Stimulated activated CD8-positive, alpha-beta memory T cell treated with anti-CD3 and anti-CD28 coated beads, Interleukin-7, amount 100 ng/mL, for 48 hours (primary cell): ENCODE measurements around the gene MAPRE2.

Experiments
- DNase-seq, 2 donors: peaks; one replicate each; pipeline ENCODE4 v3.0.0-alpha.2; 2020; ENCODE audit warnings: low read depth in 1 of 2; ENCODE audit errors: extremely low read depth in 1 of 2

Gene MAPRE2

DNA sequence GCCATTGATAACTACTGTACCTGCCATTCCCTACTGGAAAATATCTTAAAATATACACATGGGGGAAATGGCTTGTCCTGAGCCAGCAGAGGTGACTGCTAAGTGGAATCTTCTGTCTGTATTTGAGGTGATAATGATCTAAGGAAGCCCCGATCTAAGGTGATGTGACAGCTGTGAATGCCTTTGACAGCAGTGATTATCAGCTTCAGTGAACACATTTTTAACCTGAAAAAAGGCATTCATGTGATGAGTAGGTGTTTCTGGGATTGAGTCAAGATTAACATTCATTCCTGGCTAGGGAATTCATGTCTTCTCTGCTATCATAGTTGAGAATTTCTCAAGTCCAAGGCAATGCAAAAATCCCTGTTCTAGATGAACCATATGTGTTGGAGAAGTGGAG, 9.1 kb upstream of the MAPRE2 start:
- no peak for DNase-seq

GRCh38 chr18:35038029-35038428, 3.2 kb upstream of the MAPRE2 start:
- no peak for DNase-seq

- DNase-seq, result no peak
Measured at GRCh38 chr18:35038881-35039491, 2.2 kb upstream of the MAPRE2 start.

GRCh38 chr18:35040638-35040987, 600 bp upstream of the MAPRE2 start:
- DNase-seq, result no peak

DNA sequence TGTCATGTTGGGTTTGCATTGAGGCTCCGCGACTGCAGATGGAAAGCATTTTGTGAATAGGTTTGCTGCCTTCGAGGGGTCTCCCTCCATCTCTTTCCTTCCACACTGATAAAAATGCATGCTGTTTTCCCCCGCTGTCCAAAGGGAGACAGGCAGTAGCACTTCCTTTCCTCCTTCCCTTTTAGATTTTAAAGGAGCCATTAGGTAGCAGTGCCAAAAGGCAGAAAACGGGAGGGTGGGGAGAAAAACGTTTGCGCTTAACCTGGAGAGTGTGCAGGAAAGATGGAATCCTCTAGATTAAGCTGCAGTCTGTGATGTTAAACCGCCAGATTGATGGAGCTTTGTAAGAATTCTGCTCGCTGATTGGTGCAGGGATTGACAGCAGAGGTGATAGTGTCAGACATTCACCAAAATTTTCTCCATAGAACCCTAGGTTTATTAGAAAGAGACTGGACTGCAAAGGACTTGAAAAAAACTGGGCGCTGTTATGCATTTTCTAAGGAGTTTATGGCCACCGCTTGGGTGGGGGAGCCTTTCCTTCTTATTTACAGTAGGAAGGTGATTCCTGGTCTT, 688 bp downstream of the MAPRE2 start:
- DNase-seq, result no peak

DNA sequence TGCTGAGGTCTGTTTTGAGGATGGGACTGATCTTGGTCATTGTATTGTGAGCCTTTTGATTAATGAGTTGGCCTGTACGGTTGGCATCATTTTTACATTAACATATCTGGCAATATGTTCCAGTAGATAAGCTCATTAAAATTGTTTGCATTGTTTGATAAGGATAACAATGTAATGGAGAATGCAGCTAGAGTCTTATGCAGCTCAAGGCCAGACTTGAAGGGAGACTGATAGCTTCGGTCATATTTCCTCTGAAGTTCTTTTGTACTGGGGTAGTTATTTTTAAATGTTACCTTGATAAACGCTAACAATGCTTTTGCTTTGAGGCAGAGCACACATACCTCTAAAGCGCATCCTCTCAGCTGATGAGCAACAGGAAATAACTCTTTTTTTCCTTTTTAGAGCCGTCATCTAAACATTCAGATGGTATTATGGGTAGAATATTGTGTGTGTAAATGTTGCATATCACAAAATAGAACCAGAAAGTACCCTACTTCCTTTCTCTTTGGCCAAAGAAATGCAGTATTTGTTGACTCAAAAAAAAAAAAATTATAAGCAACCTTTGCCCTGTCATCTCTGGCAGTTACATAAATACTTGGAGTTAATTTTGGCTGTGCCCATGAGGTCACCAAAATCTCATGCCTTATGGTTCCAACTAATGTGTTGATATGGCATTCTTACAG, 1.3 kb downstream of the MAPRE2 start:
- no peak for DNase-seq

DNA sequence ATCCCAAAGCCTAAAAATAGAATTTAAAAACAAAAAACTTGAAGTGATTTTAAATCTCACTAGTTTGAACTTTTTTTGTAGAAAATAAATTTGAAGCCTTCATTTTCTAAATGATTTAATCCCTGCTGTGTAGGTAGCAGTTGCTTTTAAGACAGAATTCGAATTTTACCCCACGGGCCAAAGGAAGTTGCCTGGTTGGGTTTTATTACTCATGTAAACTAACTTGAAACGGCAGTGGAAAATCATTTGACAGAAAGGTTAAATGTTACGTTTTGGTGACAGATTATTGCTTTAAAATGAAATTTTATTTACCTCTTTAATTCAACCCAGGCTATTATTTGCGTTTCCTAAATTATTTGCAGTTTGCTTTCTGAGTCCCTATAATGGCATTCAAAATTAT, 2.0 kb downstream of the MAPRE2 start:
- no peak for DNase-seq

- DNase-seq, result no peak
Measured at GRCh38 chr18:35045121-35045520, 3.9 kb downstream of the MAPRE2 start.

DNA sequence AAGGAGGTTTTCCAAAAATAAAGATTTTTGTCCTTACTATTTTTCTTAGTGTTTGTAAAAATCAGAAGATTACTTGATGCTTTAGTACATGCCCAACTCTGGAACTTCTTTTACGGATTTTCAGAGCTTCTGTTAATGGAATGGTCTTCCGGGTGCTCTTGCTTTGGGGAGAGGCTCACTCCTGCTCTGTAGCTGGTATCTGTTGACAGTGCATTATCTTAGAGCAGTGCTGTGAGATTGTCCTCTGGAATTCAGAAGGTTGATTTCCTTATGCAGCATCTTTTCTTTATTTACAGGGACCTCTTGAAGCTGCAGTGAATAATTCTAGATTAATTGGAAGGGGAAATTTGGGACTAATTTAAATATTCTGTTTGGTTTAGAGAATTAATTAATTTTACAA, 4.6 kb downstream of the MAPRE2 start:
- no peak for DNase-seq

DNA sequence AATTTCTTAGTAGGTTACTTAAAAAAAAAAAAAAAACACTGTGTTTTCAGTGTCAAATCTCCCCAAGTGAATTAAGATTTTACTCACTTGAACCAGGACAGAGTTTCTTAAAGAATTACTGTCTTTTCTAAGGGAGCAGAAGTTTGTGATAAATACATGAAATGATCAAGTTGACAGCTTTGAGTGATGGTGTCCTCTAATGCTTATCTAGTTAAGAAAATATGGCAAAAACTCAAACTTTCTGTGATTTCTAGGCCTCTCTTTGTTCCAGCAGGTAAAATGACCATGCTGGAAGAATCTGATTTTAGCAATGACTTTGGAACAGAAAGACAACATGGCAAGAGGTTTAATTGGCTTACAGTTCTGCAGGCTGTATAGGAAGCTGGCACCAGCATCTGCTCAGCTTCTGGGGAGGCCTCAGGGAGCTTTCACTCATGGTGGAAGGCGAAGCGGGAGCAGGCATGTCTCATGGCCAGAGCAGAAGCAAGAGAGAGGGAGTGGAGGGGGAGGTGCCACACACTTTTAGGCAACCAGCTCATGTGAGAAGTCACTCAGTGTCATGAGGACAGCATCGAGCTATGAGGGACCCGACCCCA, 6.6 kb downstream of the MAPRE2 start:
- no peak for DNase-seq

DNA sequence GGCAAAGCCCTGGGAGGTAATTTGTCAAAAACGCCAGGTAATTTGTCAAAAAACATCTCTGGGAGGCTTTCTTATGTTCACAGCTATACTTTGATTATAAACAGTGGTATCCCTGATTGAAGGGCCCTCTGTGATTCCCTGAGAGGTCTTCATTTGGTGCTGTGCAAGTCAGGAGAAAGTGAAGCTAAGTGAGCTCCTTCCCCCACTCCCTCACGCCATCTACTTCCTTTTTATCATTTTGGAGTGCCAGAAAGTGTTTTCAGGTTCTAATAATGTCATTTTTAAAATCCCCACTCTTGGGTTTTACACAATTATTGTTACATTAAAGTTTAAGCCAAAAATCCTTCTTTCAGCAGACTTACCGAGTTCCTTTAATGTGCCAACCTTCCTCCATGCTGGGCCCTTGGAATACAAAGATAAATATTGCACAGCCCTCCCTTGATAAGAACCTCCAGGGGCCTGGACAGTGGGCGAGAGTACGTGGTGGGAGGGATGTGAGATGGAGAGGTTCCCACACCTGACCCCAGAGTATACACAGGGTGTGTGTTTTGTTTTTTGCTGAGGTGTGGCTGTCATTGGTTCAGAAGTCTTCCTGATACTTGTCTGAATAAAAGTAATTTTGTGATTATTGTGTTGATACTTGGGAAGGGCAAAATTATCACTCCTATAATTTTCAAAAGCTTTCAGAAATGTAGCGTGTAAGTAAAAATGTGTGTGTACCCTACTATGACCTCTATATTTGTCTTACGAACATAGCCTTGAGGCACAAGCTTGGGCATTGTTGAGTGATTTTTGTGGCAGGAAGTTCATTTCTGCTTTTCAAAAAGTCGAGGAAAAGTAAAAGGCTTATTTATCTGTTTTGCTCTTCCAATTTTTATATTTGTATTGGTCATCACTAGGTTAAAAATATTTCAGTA, 8.2 kb downstream of the MAPRE2 start:
- DNase-seq, result no peak

DNA sequence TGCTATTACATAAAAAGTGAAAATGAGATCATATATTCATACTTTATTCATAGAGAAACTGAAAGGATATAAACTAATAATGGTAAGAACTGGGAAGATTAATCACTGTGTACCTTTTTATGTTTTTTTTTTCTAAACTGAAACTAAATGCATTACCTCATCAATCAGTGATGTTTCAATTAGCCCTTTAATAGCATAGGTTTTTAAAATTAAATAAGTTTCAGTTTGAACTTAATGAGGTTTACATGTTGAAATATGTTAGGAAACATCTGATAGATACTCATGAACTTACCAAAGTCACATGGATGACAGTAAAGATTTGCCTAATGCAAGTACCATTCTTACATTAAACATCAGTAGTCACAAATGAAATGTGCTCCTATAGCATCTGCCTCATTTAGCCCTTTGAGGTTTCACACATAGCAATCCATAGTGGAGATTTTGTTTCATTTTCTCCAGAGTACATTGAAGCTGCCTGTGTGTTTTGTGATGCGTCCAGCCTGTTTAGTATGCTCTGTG, 8.9 kb downstream of the MAPRE2 start:
- no peak for DNase-seq

GRCh38 chr18:35050705-35051195, 9.5 kb downstream of the MAPRE2 start:
- no peak for DNase-seq

- no peak for DNase-seq
Measured at GRCh38 chr18:35051641-35052377, 10.6 kb downstream of the MAPRE2 start.

- no peak for DNase-seq
Measured at GRCh38 chr18:35054401-35054800, 13.2 kb downstream of the MAPRE2 start.

DNA sequence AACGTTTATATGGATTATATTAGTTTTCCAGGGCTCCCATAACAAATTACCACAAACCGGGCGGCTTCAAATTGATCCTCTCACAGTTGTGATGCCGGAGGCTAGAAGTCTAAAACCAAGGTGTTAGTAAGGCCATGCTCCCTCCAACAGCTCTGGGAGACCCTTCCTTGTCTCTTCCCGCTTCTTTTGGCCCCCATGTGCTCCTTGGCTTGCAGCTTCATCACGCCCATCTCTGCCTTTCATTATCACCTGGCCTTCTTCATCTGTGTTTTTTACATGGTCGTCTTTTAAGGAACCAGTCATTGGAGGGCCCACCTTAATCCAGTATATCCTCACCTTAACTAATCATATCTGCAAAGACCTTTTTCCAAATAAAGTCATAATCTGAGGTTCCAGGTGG, 13.9 kb downstream of the MAPRE2 start:
- DNase-seq, result no peak

GRCh38 chr18:35055726-35056125, 14.5 kb downstream of the MAPRE2 start:
- no peak for DNase-seq

DNA sequence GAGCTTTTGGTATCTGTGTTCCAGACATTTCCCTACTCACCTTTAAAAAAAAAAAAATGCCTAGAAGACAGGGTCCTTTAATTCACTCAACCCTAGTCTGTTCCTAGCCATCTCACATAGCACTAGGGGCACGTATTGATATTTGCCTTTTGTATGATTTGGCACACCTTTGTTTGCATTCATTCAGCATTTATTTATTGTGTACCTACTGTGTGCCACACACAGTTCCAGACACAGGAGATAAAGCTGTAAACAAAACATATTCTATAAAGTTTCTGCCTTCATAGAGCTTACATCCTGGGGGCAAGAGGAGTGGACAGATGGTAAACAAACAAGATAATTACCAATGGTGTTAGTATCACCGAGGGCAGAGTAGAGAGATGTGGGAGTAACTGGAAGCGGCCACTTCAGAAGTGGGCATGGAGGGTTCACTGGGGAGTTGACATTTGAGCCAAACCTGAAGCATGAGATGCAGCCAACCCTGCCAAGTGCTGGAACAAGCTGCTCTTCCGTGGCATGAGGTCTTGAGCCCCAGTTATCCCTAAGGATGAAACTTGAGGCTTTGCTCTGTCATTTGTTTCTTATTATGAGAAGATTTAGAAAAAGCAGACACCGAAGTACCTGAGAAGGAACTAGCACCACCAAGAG, 18.2 kb downstream of the MAPRE2 start:
- no peak for DNase-seq

DNA sequence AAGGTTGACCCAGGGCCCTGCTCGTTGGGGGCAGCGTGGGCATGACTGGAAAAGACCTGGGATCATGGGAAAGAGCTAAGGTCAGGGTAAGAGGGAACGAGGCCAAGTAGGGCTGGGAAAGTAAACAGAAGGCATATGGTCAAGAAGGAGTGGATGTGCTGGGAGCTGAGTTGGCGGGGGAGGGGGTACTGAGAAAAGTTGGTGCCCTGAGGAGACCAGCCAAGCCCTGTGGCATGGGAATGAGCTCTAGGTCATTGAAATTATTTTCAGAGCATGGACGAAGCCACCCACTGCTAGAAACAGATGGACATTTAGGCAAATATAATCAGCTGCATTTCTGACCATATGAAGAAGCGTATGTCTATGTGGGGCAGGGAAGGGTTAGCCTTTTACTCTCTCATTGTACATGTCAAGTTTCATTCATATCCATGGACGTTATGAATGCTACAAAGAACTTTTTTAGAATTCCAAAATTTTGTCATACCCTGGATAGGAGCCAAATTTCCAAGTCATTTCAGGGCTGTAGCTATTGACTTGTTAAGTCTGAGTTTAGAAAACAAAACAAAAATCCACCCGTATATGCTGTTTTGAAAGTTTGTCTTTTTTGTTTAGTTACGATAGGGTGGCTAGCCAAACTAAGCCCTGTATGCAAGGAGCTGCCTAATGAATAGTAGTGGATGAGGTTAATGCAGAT, 19.1 kb downstream of the MAPRE2 start:
- DNase-seq, result no peak
